Duodenal mucosa (tissue), 2 donors: ENCODE data around the gene GNL2.
"Not testable (repeated sequence)": the region's sequence is repeated elsewhere in the genome, so short reads cannot be mapped to it uniquely, and the experiment has no call there.

ENCODE experiments used
- H3K27ac ChIP-seq: one replicate; pipeline ENCODE4 v1.7.0; 2013; ENCODE audit warnings: low read depth, low read length
- H3K27me3 ChIP-seq, 2 donors: one replicate each; pipeline ENCODE4 v1.7.0; 2013; ENCODE audit warnings: low read length in 2 of 2, control low read depth in 1 of 2; ENCODE audit not compliant: insufficient read depth in 2 of 2, control insufficient read depth in 1 of 2
- H3K36me3 ChIP-seq, 2 donors: one replicate each; pipeline ENCODE4 v1.7.0; 2013; ENCODE audit warnings: low read length in 2 of 2, control low read depth in 1 of 2; ENCODE audit not compliant: insufficient read depth in 2 of 2, control insufficient read depth in 1 of 2
- H3K4me1 ChIP-seq, 2 donors: one replicate each; pipeline ENCODE4 v1.7.0; 2013; ENCODE audit warnings: low read length in 2 of 2, control low read depth in 1 of 2; ENCODE audit not compliant: insufficient read depth in 2 of 2, control insufficient read depth in 1 of 2
- H3K4me3 ChIP-seq, 2 donors: one replicate each; pipeline ENCODE4 v1.7.0; 2013; ENCODE audit warnings: low read length in 2 of 2, low read depth in 1 of 2
- H3K9ac ChIP-seq, 2 donors: one replicate each; pipeline ENCODE4 v1.7.0; 2013; ENCODE audit warnings: low read length in 2 of 2, low read depth in 1 of 2
- H3K9me3 ChIP-seq, 2 donors: one replicate each; pipeline ENCODE4 v1.7.0; 2013; ENCODE audit warnings: low read length in 2 of 2, control low read depth in 1 of 2; ENCODE audit not compliant: control insufficient read depth in 1 of 2

The GNL2 gene

GRCh38 chr1:37588939-37589338 lies 6.8 kb downstream of the GNL2 start:
- H3K36me3 ChIP-seq, result peaks cover 19 to 78% of the 10 kb centered on the region in 2 donors
- H3K9me3 ChIP-seq, result no peaks in the 10 kb centered on the region
- H3K4me3 ChIP-seq, result no peak overlapping the region
- H3K27ac ChIP-seq, result no peak overlapping the region
- peaks cover 0 to under 1% of the 10 kb centered on the region in 2 donors for H3K4me1 ChIP-seq
- no peaks in the 10 kb centered on the region for H3K27me3 ChIP-seq
- H3K9ac ChIP-seq, result no peak overlapping the region

GRCh38 chr1:37584544-37584943 lies 11.2 kb downstream of the GNL2 start:
- not testable (repeated sequence) for H3K4me1 ChIP-seq, H3K4me3 ChIP-seq, H3K9me3 ChIP-seq, H3K27me3 ChIP-seq, H3K9ac ChIP-seq, H3K27ac ChIP-seq
- peaks cover 32 to 85% of the 10 kb centered on the region in 2 donors for H3K36me3 ChIP-seq

- H3K9me3 ChIP-seq, result no peaks in the 10 kb centered on the region
- H3K4me1 ChIP-seq, result no peaks in the 10 kb centered on the region
- peaks cover 51 to 89% of the 10 kb centered on the region in 2 donors for H3K36me3 ChIP-seq
- H3K4me3 ChIP-seq, result no peak overlapping the region
- H3K27me3 ChIP-seq, result no peaks in the 10 kb centered on the region
- no peak overlapping the region for H3K27ac ChIP-seq
- H3K9ac ChIP-seq, result no peak overlapping the region
These were observed 20.0 kb downstream of the GNL2 start for GRCh38 chr1:37575692-37576091.

GRCh38 chr1:37574834-37575480 lies 20.8 kb downstream of the GNL2 start:
- Histone ChIP-seq H3K4me3 (no peak overlapping the region), H3K27ac (no peak overlapping the region), H3K9ac (no peak overlapping the region), H3K4me1 (no peaks in the 10 kb centered on the region), H3K36me3 (peaks cover 49 to 87% of the 10 kb centered on the region in 2 donors), H3K9me3 (no peaks in the 10 kb centered on the region), H3K27me3 (no peaks in the 10 kb centered on the region)

- no peak overlapping the region for H3K27ac ChIP-seq
- H3K4me1 ChIP-seq, result no peaks in the 10 kb centered on the region
- H3K9ac ChIP-seq, result no peak overlapping the region
- no peaks in the 10 kb centered on the region for H3K9me3 ChIP-seq
- peaks cover 80 to 97% of the 10 kb centered on the region in 2 donors for H3K36me3 ChIP-seq
- H3K27me3 ChIP-seq, result no peaks in the 10 kb centered on the region
- no peak overlapping the region for H3K4me3 ChIP-seq
These were observed 25.0 kb downstream of the GNL2 start for GRCh38 chr1:37570528-37571334.

GRCh38 chr1:37567023-37567422 lies 28.7 kb downstream of the GNL2 start:
- no peak overlapping the region for H3K4me3 ChIP-seq
- H3K9ac ChIP-seq, result no peak overlapping the region
- no peaks in the 10 kb centered on the region for H3K9me3 ChIP-seq
- H3K4me1 ChIP-seq, result no peaks in the 10 kb centered on the region
- no peaks in the 10 kb centered on the region for H3K27me3 ChIP-seq
- no peak overlapping the region for H3K27ac ChIP-seq
- H3K36me3 ChIP-seq, result peaks cover 51 to 76% of the 10 kb centered on the region in 2 donors

GRCh38 chr1:37564892-37565291 lies 30.8 kb downstream of the GNL2 start:
- no peak overlapping the region for H3K4me3 ChIP-seq
- no peaks in the 10 kb centered on the region for H3K4me1 ChIP-seq
- no peak overlapping the region for H3K27ac ChIP-seq
- H3K27me3 ChIP-seq, result no peaks in the 10 kb centered on the region
- H3K9me3 ChIP-seq, result no peaks in the 10 kb centered on the region
- peaks cover 36 to 56% of the 10 kb centered on the region in 2 donors for H3K36me3 ChIP-seq
- H3K9ac ChIP-seq, result no peak overlapping the region

GRCh38 chr1:37562984-37563383 lies 32.8 kb downstream of the GNL2 start:
- Histone ChIP-seq H3K27ac (no peak overlapping the region), H3K9me3 (no peaks in the 10 kb centered on the region), H3K4me1 (no peaks in the 10 kb centered on the region), H3K27me3 (no peaks in the 10 kb centered on the region), H3K4me3 (no peak overlapping the region), H3K9ac (no peak overlapping the region), H3K36me3 (peaks cover 23 to 37% of the 10 kb centered on the region in 2 donors)

GRCh38 chr1:37561133-37562132 lies 34.3 kb downstream of the GNL2 start:
- Histone ChIP-seq H3K9ac (no peak overlapping the region), H3K36me3 (peaks cover 9 to 22% of the 10 kb centered on the region in 2 donors), H3K27ac (no peak overlapping the region), H3K9me3 (no peaks in the 10 kb centered on the region), H3K27me3 (no peaks in the 10 kb centered on the region), H3K4me1 (peaks cover 3 to 5% of the 10 kb centered on the region in 2 donors), H3K4me3 (no peak overlapping the region)
